Choroid plexus epithelial cell (primary cell): ENCODE data around the gene CSK.

ENCODE experiments used
- DNase-seq: peaks from one replicate; pipeline ENCODE4 v3.0.0-alpha.2; 2010; ENCODE audit warnings: low read depth
- H3K4me3 ChIP-seq: 2 replicates; pipeline ENCODE4 v1.5.1; 2011; ENCODE audit warnings: low read depth, mild to moderate bottlenecking, control low read depth, low read length, moderate library complexity
- CTCF ChIP-seq: conservative IDR thresholded peaks from 2 replicates; pipeline ENCODE4 v1.5.1; 2011; ENCODE audit warnings: low read depth, mild to moderate bottlenecking, control low read depth, inconsistent platforms, low read length, moderate library complexity

Gene CSK

GRCh38 chr15:74748322-74748946 is 33.4 kb upstream of the CSK start, which contains the start of gene CYP1A2:
CYP1A2 (plus strand) TSS chr15:74748845; CDS start chr15:74749739, 894 bp downstream.
- TF ChIP-seq CTCF: no peak
- no peak for DNase-seq
- no peak within 1 kb of the TSS for H3K4me3 ChIP-seq

- DNase-seq: no peak
- no peak for TF ChIP-seq CTCF
- no peak overlapping the region for H3K4me3 ChIP-seq
Observed at GRCh38 chr15:74749832-74750231, 32.0 kb upstream of the CSK start.

- DNase-seq: no peak
- no peak for TF ChIP-seq CTCF
Observed at GRCh38 chr15:74750751-74751150, 31.1 kb upstream of the CSK start.

GRCh38 chr15:74752011-74752410 is 29.9 kb upstream of the CSK start:
- TF ChIP-seq CTCF: no peak
- DNase-seq: no peak
- H3K4me3 ChIP-seq: no peak overlapping the region

More at GRCh38 chr15:74750751-74751150, 31.1 kb upstream of the CSK start:
- H3K4me3 ChIP-seq: no peak overlapping the region

- DNase-seq: peak; percentile 40
- TF ChIP-seq CTCF: no peak
- no peak overlapping the region for H3K4me3 ChIP-seq
Observed at GRCh38 chr15:74752531-74752930, 29.3 kb upstream of the CSK start.

- DNase-seq: no peak
- no peak for TF ChIP-seq CTCF
- H3K4me3 ChIP-seq: no peak overlapping the region
Observed at GRCh38 chr15:74754593-74755215, 27.2 kb upstream of the CSK start.

GRCh38 chr15:74758736-74759135 is 23.1 kb upstream of the CSK start:
- DNase-seq: no peak
- no peak overlapping the region for H3K4me3 ChIP-seq
- TF ChIP-seq CTCF: no peak
